NCI-H2107 treated with DMSO at 0.1 percent for 48 hours (cell line): ENCODE measurements around the gene SOX30.

ENCODE experiments used
- DNase-seq: peaks from one replicate; lab custom pipeline; 2025; ENCODE audit not compliant: unreplicated experiment; lab: John Stamatoyannopoulos, UW

The SOX30 gene

GRCh38 chr5:157610990-157611389 lies 41.2 kb downstream of the SOX30 start:
- no peak for DNase-seq

GRCh38 chr5:157608972-157609565 lies 43.2 kb downstream of the SOX30 start:
- no peak for DNase-seq

GRCh38 chr5:157607371-157608161 lies 44.7 kb downstream of the SOX30 start:
- no peak for DNase-seq

DNA sequence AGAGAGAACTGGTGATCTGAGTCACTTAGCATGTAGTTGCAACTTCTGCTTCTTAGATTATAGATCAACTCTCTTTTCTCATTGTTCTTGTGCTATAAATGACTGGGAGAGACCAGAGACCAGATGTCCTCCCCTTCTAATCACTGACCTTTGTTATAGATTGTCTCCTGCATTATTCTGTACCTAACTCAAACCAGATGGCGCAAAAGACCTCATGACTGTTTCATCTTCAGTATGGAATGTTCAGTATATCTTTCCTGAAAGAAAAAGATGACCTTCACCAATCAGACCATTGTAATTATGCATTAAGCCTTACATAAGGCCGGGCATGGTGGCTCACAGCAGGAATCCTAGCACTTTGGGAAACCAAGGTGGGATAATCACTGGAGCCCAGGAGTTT lies 46.2 kb downstream of the SOX30 start:
- no peak for DNase-seq

DNA sequence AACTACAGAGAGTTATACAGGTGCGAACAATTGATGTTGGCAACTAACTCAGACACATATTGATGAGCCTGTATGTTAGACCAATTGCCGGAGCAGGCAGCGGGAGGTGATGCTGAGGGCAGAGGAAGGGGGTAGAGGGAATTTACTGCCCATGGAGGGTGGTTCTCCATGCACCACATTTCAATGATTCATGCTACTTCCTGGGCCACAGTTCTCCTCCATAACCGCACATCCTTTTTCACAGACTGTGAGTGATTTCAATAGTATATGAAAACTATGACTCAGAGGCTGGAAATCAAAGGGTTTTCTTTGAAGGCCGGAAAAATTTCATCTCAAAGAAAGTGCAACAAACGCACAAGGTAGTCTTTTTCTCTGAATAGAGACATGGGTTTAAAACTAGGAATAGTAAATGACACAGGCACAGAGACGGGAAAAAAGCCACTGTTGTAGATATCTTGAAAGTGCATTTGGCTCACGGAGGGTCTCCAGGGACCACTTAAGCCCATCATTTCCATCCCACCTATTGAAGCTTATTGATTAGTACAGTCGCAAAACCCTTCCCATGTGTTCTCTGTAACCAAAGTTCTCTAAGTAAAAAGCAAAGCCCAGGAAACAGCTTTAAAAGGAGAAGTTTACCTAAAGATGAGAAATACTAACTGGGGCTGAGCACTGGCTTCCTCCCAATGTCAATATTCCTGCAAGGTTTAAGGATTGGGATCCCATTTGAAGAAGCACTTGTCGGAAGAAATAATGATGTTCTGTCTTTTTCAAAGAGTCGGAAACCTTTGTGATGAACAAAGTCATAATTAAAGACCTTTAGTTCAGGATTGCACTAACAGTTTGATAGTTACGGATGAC lies 48.7 kb downstream of the SOX30 start:
- DNase-seq: no peak

GRCh38 chr5:157602505-157602904 lies 49.7 kb downstream of the SOX30 start:
- DNase-seq: no peak

- DNase-seq: no peak
Observed at GRCh38 chr5:157600252-157600651, 52.0 kb downstream of the SOX30 start.

DNA sequence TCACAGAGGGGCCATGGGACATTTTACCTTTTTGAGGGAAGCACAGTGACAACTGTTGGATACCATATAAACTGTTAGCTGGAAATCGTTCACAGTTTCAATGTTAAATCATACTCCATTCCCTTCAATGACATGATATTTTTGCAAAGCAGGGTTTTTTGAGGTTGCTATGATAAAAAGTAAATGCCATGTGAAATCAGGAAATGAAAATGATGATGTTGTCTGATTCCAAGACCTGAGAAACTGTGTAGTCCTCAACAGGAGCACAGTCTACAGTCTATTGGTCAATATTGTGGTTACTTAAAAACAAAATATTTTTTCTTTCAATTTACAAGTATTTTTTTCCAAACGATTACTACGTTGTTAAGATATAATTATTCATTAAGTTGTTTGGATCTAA lies 52.7 kb downstream of the SOX30 start:
- no peak for DNase-seq

GRCh38 chr5:157598350-157598936 lies 53.8 kb downstream of the SOX30 start:
- no peak for DNase-seq

DNA sequence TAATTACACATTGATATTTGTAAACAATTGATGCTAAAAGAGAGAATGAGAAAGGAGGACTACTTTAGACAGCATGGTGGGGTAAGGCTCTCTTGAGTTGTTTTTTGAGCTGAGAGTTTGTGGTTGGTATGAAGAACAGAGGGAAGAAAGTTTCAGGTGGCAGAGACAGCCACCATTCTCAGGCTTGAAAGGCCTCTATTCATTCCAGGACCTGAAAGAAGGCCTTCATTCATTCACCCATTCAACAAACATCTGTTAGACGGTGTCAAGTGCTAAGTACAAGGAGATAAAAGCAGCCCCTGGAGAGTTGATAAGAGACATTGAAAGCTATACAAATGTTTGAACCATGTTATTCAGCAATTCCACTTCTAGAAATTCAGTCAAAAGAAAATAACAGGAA lies 55.0 kb downstream of the SOX30 start:
- no peak for DNase-seq

- no peak for DNase-seq
Observed at GRCh38 chr5:157596487-157596886, 55.8 kb downstream of the SOX30 start.

DNA sequence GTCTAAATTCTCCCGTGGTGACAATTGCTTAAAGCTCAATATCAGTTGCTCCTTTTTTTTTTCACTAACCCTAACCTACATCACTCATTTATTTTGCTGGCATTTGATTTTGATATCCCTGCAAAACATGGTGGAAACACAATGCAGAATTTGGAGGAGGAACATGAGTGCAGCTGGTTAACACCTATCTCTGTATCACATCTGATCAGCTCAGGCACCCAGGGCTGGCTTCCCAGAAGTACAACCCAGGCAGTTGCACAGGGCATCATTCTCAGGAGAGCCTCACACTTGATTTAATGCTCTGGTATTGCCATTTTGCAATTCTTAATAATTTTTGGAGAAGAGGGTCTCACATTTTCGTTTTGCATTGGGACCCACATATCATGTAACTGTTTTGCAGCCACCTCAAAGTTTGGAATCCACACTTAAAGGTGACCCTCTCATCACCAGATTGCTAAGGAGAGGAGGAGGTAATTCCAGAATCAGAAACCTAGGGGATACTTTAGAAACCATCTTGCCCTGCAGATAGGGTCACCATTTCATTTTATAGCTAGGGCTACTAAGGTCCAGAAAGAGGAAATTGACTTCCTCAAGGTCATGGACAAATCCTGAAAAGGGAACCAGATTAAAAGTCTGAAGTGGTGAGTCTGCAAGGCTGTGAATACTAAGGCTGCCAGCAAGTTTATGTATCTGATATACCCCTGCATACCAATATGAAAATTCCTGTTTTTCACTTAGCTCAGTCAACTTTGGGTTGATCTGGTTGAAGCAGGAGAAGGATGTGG lies 57.4 kb downstream of the SOX30 start:
- no peak for DNase-seq

DNA sequence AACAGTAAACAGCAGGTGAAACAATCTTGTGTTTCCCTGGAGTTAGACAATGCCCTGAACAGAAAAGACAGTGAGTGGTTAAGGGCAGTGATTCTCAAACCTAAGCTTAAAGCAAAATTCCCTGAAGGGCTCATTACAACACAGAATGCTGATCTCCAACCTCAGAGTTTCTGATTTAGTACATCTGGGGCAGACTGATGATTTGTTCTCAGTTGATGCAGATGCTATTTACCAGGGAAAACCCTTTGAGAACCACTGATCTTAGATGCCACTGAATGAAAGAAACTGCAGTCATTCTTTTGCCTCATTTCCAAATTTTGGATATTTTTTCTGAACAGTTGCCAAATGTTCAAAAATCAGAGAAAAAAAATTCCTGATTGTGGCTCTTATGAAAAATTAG lies 58.0 kb downstream of the SOX30 start:
- no peak for DNase-seq

GRCh38 chr5:157593052-157593757 lies 59.0 kb downstream of the SOX30 start:
- DNase-seq: no peak

DNA sequence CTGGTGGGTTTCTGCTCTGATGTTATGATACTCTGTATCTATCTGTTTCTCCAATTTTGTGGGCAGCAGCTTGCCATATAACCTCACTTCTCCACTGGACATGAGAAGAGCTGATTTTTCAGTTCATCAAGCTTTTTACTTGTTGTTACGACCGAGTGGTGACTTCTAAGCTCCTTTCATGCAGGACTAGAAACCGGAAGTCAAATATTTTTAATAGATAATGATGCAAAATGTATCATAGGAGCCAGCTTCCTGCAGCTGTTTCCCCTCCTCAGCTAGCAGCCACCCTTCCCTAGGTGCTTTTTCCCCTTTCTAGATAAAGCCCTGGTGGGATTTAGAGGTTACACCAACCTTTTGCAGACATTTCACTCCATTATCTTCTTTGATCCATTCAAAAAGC lies 59.6 kb downstream of the SOX30 start:
- no peak for DNase-seq

GRCh38 chr5:157590478-157590877 lies 61.8 kb downstream of the SOX30 start:
- DNase-seq: no peak

- no peak for DNase-seq
Observed at GRCh38 chr5:157584628-157585027, 67.6 kb downstream of the SOX30 start.

GRCh38 chr5:157582731-157583620 lies 69.3 kb downstream of the SOX30 start:
- no peak for DNase-seq

GRCh38 chr5:157581901-157582300 lies 70.3 kb downstream of the SOX30 start:
- DNase-seq: no peak
